Measurements from ENCODE around the gene ERGIC1. TPM values are rescaled to one million over a fixed set of nuclear protein-coding genes. Genes with fewer than 3 reads are reported as not detected.
A peak's percentile ranks its signal among the peaks of the same experiment; 100 is the strongest.

ERGIC1 gene
- total RNA-seq, 4 donors from 2014 or later = 60.9 to 123 (median 99.3) TPM

- no peak for DNase-seq (ENCODE audit: low spot score in 2 of 2)
- TF ChIP-seq POLR2A (IDR thresholded peaks at IDR 0.05) (no peak), EP300 (IDR thresholded peaks at IDR 0.05) (no peak), CTCF (IDR thresholded peaks at IDR 0.05) (no peak)
- Histone ChIP-seq H3K36me3 (no peaks in the 10 kb centered on the region), H3K4me3 (no peak overlapping the region), H3K4me1 (peaks cover 0 to 81% (median 63%) of the 10 kb centered on the region in 4 donors), H3K9me3 (no peaks in the 10 kb centered on the region), H3K27me3 (no peaks in the 10 kb centered on the region), H3K27ac (peak overlapping the region; percentile 71 to 94 (median 83))
- WGBS, 2 donors = 60 to 66% methylated on average over 11 of the region's 11 CpGs
These were observed 33.8 kb downstream of the ERGIC1 start for GRCh38 chr5:172867761-172868435.

- Histone ChIP-seq H3K27me3 (no peaks in the 10 kb centered on the region), H3K9me3 (no peaks in the 10 kb centered on the region), H3K36me3 (no peaks in the 10 kb centered on the region), H3K4me3 (no peak overlapping the region), H3K4me1 (peaks cover 0 to 85% (median 68%) of the 10 kb centered on the region in 4 donors), H3K27ac (peak overlapping the region; percentile 71 to 94 (median 83))
- no peak for DNase-seq (ENCODE audit: low spot score in 2 of 2)
- TF ChIP-seq EP300 (IDR thresholded peaks at IDR 0.05) = no peak
- no peak for TF ChIP-seq POLR2A (IDR thresholded peaks at IDR 0.05)
- no peak for TF ChIP-seq CTCF (IDR thresholded peaks at IDR 0.05)
- WGBS, 2 donors = 52% methylated on average over 9 of the region's 9 CpGs
These were observed 34.4 kb downstream of the ERGIC1 start for GRCh38 chr5:172868436-172868923.

GRCh38 chr5:172868924-172869591, 35.0 kb downstream of the ERGIC1 start:
- TF ChIP-seq EP300 (IDR thresholded peaks at IDR 0.05) (peak; percentile 94 to 99), CTCF (IDR thresholded peaks at IDR 0.05) (peak in 4 of 5 experiments; percentile 24 to 67 (median 38)), POLR2A (IDR thresholded peaks at IDR 0.05) (peak in 1 of 2 donors; percentile 21)
- peaks cover 0 to 89% (median 70%) of the 10 kb centered on the region in 4 donors for H3K4me1 ChIP-seq
- H3K4me3 ChIP-seq = no peak overlapping the region
- H3K36me3 ChIP-seq = no peaks in the 10 kb centered on the region
- H3K27ac ChIP-seq = peak overlapping the region; percentile 71 to 94 (median 83)
- DNase-seq (ENCODE audit: low spot score in 2 of 2) = peak; percentile 75 to 78
- 26 to 42% methylated on average over 10 of the region's 10 CpGs for WGBS, 2 donors
- no peaks in the 10 kb centered on the region for H3K9me3 ChIP-seq
- no peaks in the 10 kb centered on the region for H3K27me3 ChIP-seq

- peak overlapping the region; percentile 71 to 94 (median 83) for H3K27ac ChIP-seq
- H3K27me3 ChIP-seq = no peaks in the 10 kb centered on the region
- no peak overlapping the region for H3K4me3 ChIP-seq
- TF ChIP-seq POLR2A (IDR thresholded peaks at IDR 0.05) (no peak), EP300 (IDR thresholded peaks at IDR 0.05) (no peak)
- no peaks in the 10 kb centered on the region for H3K36me3 ChIP-seq
- peaks cover 0 to 89% (median 70%) of the 10 kb centered on the region in 4 donors for H3K4me1 ChIP-seq
- WGBS, 2 donors = 82 to 100% methylated on average over 1 of the region's 1 CpG
- no peak for DNase-seq (ENCODE audit: low spot score in 2 of 2)
- H3K9me3 ChIP-seq = no peaks in the 10 kb centered on the region
These were observed 35.6 kb downstream of the ERGIC1 start for GRCh38 chr5:172869691-172870090.

GRCh38 chr5:172870291-172870714, 36.3 kb downstream of the ERGIC1 start:
- peak in 1 of 2 donors; percentile 78 for TF ChIP-seq EP300 (IDR thresholded peaks at IDR 0.05)
- TF ChIP-seq CTCF (IDR thresholded peaks at IDR 0.05) = no peak
- TF ChIP-seq POLR2A (IDR thresholded peaks at IDR 0.05) = no peak
- peak in 1 of 2 donors; percentile 80 for DNase-seq (ENCODE audit: low spot score in 2 of 2)
- peaks cover 0 to 87% (median 72%) of the 10 kb centered on the region in 4 donors for H3K4me1 ChIP-seq
- 39 to 56% methylated on average over 4 of the region's 4 CpGs for WGBS, 2 donors
- H3K27ac ChIP-seq = peak overlapping the region; percentile 71 to 94 (median 83)
- H3K4me3 ChIP-seq = no peak overlapping the region
- H3K36me3 ChIP-seq = no peaks in the 10 kb centered on the region
- H3K27me3 ChIP-seq = no peaks in the 10 kb centered on the region
- no peaks in the 10 kb centered on the region for H3K9me3 ChIP-seq

Data from tibial nerve (tissue), 4 donors.